Prostate gland (tissue), 2 donors: ENCODE measurements around the gene C10orf105.

Experiments used
- CTCF ChIP-seq, 4 experiments: fragments of 200-600 bp in 2 of 4; fragments of 450-650 bp in 2 of 4; sonication (generic) in 2 of 4; IDR thresholded peaks; 1 replicate in 3 of 4; 2 replicates in 1 of 4; pipeline ENCODE4 v1.5.1; 2016 to 2019; ENCODE audit warnings: antibody characterized with exemption in 4 of 4, mild to moderate bottlenecking in 2 of 4, moderate library complexity in 2 of 4
- POLR2AphosphoS5 ChIP-seq: sonication (generic); formaldehyde crosslinking; IDR thresholded peaks from one replicate; pipeline ENCODE4 v1.6.1; 2017; ENCODE audit warnings: antibody characterized with exemption

GRCh38 chr10:71718165-71718698 lies 1.3 kb downstream of the C10orf105 start:
- no peak for TF ChIP-seq CTCF (IDR thresholded peaks at IDR 0.05)
- no peak for TF ChIP-seq POLR2AphosphoS5
